GM06990 (cell line): Measurements from ENCODE around the gene TBC1D22B.
A peak's percentile ranks its signal among the peaks of the same experiment; 100 is the strongest.

Experiments used
- DNase-seq: peaks from one replicate; pipeline ENCODE4 v3.0.0-alpha.2; 2011; ENCODE audit not compliant: insufficient read length; ENCODE audit errors: extremely low read depth
- H3K27me3 ChIP-seq: replicated peaks from 2 replicates; pipeline ENCODE4 v1.6.0; 2011; ENCODE audit warnings: low read length; ENCODE audit not compliant: control insufficient read depth, insufficient read depth
- H3K36me3 ChIP-seq: 2 replicates; pipeline ENCODE4 v1.5.1; 2011; ENCODE audit warnings: low read length; ENCODE audit not compliant: control insufficient read depth, insufficient read depth
- H3K4me3 ChIP-seq: replicated peaks from 2 replicates; pipeline ENCODE4 v1.5.1; 2011; ENCODE audit warnings: low read depth, mild to moderate bottlenecking, control low read depth, low read length
- TF ChIP-seq, protein P1 (sequence below): IDR thresholded peaks from 2 replicates; pipeline ENCODE4 v1.5.1; 2011; ENCODE audit warnings: low read length, control low read depth, mild to moderate bottlenecking, inconsistent platforms; ENCODE audit not compliant: insufficient read depth, poor library complexity, severe bottlenecking

Gene TBC1D22B, protein sequence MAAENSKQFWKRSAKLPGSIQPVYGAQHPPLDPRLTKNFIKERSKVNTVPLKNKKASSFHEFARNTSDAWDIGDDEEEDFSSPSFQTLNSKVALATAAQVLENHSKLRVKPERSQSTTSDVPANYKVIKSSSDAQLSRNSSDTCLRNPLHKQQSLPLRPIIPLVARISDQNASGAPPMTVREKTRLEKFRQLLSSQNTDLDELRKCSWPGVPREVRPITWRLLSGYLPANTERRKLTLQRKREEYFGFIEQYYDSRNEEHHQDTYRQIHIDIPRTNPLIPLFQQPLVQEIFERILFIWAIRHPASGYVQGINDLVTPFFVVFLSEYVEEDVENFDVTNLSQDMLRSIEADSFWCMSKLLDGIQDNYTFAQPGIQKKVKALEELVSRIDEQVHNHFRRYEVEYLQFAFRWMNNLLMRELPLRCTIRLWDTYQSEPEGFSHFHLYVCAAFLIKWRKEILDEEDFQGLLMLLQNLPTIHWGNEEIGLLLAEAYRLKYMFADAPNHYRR

GRCh38 chr6:37257634-37258404 is at the start of gene TBC1D22B, which contains the start of gene TMEM217:
Gene TBC1D22B (plus strand): TSS chr6:37257772. CDS start chr6:37257918, 146 bp downstream.
Gene TMEM217 (minus strand): TSS chr6:37258144. CDS start chr6:37219030, 39,114 bp downstream.
- no peaks in the 10 kb centered on the region for H3K27me3 ChIP-seq
- TF ChIP-seq, protein P1, sequence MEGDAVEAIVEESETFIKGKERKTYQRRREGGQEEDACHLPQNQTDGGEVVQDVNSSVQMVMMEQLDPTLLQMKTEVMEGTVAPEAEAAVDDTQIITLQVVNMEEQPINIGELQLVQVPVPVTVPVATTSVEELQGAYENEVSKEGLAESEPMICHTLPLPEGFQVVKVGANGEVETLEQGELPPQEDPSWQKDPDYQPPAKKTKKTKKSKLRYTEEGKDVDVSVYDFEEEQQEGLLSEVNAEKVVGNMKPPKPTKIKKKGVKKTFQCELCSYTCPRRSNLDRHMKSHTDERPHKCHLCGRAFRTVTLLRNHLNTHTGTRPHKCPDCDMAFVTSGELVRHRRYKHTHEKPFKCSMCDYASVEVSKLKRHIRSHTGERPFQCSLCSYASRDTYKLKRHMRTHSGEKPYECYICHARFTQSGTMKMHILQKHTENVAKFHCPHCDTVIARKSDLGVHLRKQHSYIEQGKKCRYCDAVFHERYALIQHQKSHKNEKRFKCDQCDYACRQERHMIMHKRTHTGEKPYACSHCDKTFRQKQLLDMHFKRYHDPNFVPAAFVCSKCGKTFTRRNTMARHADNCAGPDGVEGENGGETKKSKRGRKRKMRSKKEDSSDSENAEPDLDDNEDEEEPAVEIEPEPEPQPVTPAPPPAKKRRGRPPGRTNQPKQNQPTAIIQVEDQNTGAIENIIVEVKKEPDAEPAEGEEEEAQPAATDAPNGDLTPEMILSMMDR: no peak
- DNase-seq: peak; percentile 93
- H3K36me3 ChIP-seq: no peaks in the 10 kb centered on the region
- peak within 1 kb of the TSS; percentile 99 for H3K4me3 ChIP-seq

- Histone ChIP-seq H3K36me3 (no peaks in the 10 kb centered on the region), H3K4me3 (no peak overlapping the region)
- TF ChIP-seq, protein P1: peak; percentile 85
Observed at GRCh38 chr6:37207903-37208456, 49.6 kb upstream of the TBC1D22B start.

DNA sequence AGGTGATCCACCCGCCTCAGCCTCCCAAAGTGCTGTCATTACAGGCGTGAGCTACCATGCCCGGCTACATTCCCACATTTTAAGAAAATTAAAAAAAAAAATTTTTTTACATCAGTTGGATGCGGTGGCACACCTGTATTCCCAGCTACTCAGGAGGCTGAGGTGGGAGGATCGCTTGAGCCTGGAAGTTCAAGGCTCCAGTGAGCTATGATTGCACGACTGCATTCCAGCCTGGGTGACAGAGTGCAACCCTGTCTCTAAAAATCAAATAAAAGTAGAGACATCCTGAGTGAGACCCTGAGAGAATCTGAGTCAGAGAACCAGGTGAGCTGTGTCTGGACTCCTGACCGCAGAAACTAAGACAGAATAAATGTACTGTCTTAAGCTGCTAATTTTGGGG is 48.8 kb upstream of the TBC1D22B start:
- TF ChIP-seq, protein P1: no peak
- Histone ChIP-seq H3K4me3 (no peak overlapping the region), H3K27me3 (no peaks in the 10 kb centered on the region), H3K36me3 (no peaks in the 10 kb centered on the region)
- no peak for DNase-seq

More at GRCh38 chr6:37207903-37208456, 49.6 kb upstream of the TBC1D22B start:
- H3K27me3 ChIP-seq: no peaks in the 10 kb centered on the region
- peak; percentile 58 for DNase-seq

DNA sequence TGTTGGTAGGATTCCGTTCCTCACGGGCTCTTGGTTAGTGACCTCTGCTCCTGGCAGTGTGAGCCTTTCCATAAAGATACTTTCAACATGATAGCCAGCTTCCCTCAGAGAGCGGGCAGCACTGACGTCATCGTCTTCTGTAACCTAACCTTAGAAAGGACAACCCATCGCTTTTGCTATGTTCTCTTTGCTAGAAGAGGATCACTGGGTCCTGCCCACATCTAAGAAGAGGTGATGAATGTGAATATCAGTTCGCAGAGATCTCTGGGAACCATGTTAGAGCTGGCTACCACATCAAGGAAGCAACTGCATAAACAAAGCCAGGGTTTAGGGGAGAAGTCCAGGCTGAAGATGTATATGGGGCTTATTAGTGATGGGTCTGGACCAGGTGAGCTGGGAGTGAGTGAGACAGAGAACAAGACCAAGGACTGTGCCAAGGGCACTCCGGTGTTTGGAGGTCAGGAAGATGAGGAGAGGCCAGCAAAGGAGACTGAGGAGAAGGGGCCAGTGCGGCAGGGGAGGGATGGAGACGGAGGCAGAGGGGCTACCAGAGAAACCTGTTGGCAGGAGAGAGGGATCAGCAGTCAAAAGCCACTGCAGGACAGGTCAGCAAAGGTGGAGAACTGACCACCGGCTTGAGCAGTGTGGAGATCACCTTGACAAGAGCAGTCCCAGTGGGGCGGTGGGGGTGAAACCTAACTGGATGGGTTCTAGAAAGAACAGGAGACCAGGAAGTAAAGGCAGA is 47.9 kb upstream of the TBC1D22B start:
- TF ChIP-seq, protein P1: no peak
- Histone ChIP-seq H3K27me3 (no peaks in the 10 kb centered on the region), H3K36me3 (no peaks in the 10 kb centered on the region), H3K4me3 (no peak overlapping the region)
- DNase-seq: no peak

- H3K36me3 ChIP-seq: no peaks in the 10 kb centered on the region
- TF ChIP-seq, protein P1: peak; percentile 83
- no peak for DNase-seq
- no peaks in the 10 kb centered on the region for H3K27me3 ChIP-seq
- H3K4me3 ChIP-seq: no peak overlapping the region
Observed at GRCh38 chr6:37210313-37210968, 47.1 kb upstream of the TBC1D22B start.
